Measurements from ENCODE around the gene TBCA. TPM values are rescaled to one million over a fixed set of nuclear protein-coding genes. Genes with fewer than 3 reads are reported as not detected.

TBCA gene
- total RNA-seq, 1 experiment from 2014 or later = 119 TPM

DNA sequence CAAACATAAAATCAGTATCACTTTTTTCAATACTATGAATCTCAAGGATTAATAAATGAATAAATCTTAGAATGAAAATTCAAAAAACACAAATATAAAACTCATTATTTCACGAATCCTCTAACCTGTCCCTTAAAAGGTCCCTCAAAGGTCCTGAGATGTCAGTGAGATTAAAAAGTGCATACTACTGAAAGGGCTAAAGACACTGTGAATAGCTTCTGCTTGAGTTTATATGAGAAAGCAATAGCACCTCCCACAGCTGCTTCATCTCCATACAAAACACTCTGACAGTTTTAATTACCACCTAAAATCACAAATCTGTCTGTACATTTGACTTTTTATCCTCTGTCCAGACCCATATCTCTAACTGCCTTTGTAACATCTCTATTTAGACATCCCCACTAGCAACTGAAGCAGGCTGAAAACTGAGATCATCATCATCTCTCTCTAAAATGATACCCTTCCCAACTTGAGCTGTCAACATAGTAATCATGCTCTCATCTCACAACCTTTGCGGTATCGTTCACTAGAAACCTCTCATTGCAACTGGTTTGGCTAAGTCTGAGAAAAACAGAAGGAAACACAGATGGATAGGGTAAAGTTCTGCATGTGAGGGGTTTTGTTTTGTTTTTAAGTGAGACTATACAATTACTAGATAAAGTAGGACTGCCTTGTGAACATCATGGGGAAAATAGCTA is 56.3 kb downstream of the TBCA start:
- TF ChIP-seq EZH2 (IDR thresholded peaks at IDR 0.05; ENCODE audit: low read length, unreplicated experiment) (no peak), EZH2phosphoT487 (IDR thresholded peaks at IDR 0.05; ENCODE audit: borderline replicate concordance, low read length) (no peak)
- TF ChIP-seq, protein P1, sequence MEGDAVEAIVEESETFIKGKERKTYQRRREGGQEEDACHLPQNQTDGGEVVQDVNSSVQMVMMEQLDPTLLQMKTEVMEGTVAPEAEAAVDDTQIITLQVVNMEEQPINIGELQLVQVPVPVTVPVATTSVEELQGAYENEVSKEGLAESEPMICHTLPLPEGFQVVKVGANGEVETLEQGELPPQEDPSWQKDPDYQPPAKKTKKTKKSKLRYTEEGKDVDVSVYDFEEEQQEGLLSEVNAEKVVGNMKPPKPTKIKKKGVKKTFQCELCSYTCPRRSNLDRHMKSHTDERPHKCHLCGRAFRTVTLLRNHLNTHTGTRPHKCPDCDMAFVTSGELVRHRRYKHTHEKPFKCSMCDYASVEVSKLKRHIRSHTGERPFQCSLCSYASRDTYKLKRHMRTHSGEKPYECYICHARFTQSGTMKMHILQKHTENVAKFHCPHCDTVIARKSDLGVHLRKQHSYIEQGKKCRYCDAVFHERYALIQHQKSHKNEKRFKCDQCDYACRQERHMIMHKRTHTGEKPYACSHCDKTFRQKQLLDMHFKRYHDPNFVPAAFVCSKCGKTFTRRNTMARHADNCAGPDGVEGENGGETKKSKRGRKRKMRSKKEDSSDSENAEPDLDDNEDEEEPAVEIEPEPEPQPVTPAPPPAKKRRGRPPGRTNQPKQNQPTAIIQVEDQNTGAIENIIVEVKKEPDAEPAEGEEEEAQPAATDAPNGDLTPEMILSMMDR (conservative IDR thresholded peaks at IDR 0.05; ENCODE audit: low read depth, low read length) = no peak
- no peak for ATAC-seq
- no peak overlapping the region for H3K27ac ChIP-seq (ENCODE audit: low read length)
- no peak overlapping the region for H3K4me3 ChIP-seq (ENCODE audit: low read length)
- H3K27me3 ChIP-seq (ENCODE audit: low read length) = no peaks in the 10 kb centered on the region
- H3K4me2 ChIP-seq (ENCODE audit: low read length) = no peak overlapping the region
- no peaks in the 10 kb centered on the region for H3K9me2 ChIP-seq (replicated peaks; ENCODE audit: low read length)
- ChIA-PET POLR2A (ENCODE audit: unreplicated experiment) (no interaction called here), CTCF (no interaction called here)
- no peaks in the 10 kb centered on the region for H3K4me1 ChIP-seq (ENCODE audit: insufficient read depth, low read length)
- H3F3A ChIP-seq (ENCODE audit: low read length, unreplicated experiment) = no peaks in the 10 kb centered on the region
- H3K36me3 ChIP-seq (ENCODE audit: low read depth, low read length) = no peaks in the 10 kb centered on the region
- no TSS peak for BruUV-seq (replicated peaks)
- H3K79me2 ChIP-seq (ENCODE audit: low read length) = peaks cover 73% of the 10 kb centered on the region
- 0 out of 2 replicates have a peak, but pooled peaks cover 4% of the 10 kb centered on the region for H4K20me1 ChIP-seq (ENCODE audit: low read length)
- DNase-seq = no peak
- H3K9me3 ChIP-seq (ENCODE audit: low read length) = no peaks in the 10 kb centered on the region
- no peak overlapping the region for H3K9ac ChIP-seq (ENCODE audit: low read length)
- no peak overlapping the region for H2AFZ ChIP-seq (ENCODE audit: low read length)
- intact Hi-C loops (cut with micrococcal nuclease) = no loop called here

DNA sequence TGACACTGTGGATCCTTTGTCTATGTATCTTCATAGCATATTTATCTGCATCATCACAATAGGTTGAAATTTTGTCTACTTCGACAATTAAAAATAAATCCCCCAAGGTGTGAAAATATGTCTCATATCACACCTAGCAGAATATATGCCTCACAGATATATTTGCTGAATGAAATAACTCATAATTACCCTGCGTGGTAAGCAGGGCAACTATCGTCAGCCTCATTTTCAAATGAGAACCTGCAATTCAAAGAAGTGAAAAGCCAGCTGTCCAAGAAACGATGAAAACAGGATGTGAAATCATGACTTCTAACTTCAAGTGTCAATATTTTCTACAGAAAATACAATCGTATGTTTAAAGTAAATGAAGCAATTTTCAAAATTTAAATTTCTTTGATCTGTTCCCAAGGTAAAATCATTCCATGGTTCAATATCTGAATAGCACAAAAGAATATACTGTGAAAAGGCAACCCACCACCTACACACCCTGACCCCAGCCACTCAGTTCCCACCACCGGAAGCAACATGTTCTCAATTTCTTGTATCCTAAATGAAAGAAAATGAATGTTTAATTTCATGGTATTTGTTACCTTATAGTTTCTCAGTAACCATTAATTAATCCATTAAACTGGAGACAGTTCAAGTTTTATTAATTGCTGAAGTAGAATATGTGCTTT is 57.1 kb downstream of the TBCA start:
- no peak overlapping the region for H3K4me2 ChIP-seq (ENCODE audit: low read length)
- ATAC-seq (no peak), DNase-seq (no peak)
- H3K27me3 ChIP-seq (ENCODE audit: low read length) = no peaks in the 10 kb centered on the region
- H3K9me3 ChIP-seq (ENCODE audit: low read length) = no peaks in the 10 kb centered on the region
- no TSS peak for BruUV-seq (replicated peaks)
- TF ChIP-seq EZH2 (IDR thresholded peaks at IDR 0.05; ENCODE audit: low read length, unreplicated experiment) (no peak), EZH2phosphoT487 (IDR thresholded peaks at IDR 0.05; ENCODE audit: borderline replicate concordance, low read length) (no peak)
- TF ChIP-seq, protein P1 (conservative IDR thresholded peaks at IDR 0.05; ENCODE audit: low read depth, low read length) = no peak
- H3K27ac ChIP-seq (ENCODE audit: low read length) = no peak overlapping the region
- peaks cover 70% of the 10 kb centered on the region for H3K79me2 ChIP-seq (ENCODE audit: low read length)
- H4K20me1 ChIP-seq (ENCODE audit: low read length) = 0 out of 2 replicates have a peak, but pooled peaks cover 4% of the 10 kb centered on the region
- no peak overlapping the region for H3K4me3 ChIP-seq (ENCODE audit: low read length)
- no peak overlapping the region for H3K9ac ChIP-seq (ENCODE audit: low read length)
- POLR2A ChIA-PET (ENCODE audit: unreplicated experiment) = no interaction called here
- H3F3A ChIP-seq (ENCODE audit: low read length, unreplicated experiment) = no peaks in the 10 kb centered on the region
- CTCF ChIA-PET = no interaction called here
- no peaks in the 10 kb centered on the region for H3K36me3 ChIP-seq (ENCODE audit: low read depth, low read length)
- no peaks in the 10 kb centered on the region for H3K4me1 ChIP-seq (ENCODE audit: insufficient read depth, low read length)
- H2AFZ ChIP-seq (ENCODE audit: low read length) = no peak overlapping the region
- H3K9me2 ChIP-seq (replicated peaks; ENCODE audit: low read length) = no peaks in the 10 kb centered on the region
- intact Hi-C loops (cut with micrococcal nuclease) = no loop called here
